Keratinocyte (primary cell): Measurements from ENCODE around the gene TRAF1. TPM values are rescaled to one million over a fixed set of nuclear protein-coding genes. Genes with fewer than 3 reads are reported as not detected.

ENCODE experiments used
- DNase-seq: peaks from one replicate; pipeline ENCODE4 v3.0.0-alpha.2; 2011; ENCODE audit warnings: low read depth, missing footprints, low spot score
- FAIRE-seq: peaks from 2 replicates; lab custom pipeline; 2011; peaks lifted over from hg19 to GRCh38; lab: Jason Lieb, UNC
- H2AFZ ChIP-seq: 2 replicates; pipeline ENCODE4 v1.6.0; 2012; ENCODE audit warnings: low read length, control low read depth, inconsistent platforms; ENCODE audit not compliant: control insufficient read depth
- H3K27ac ChIP-seq: 2 replicates; pipeline ENCODE4 v1.5.1; 2011; ENCODE audit warnings: low read length; ENCODE audit not compliant: control insufficient read depth, insufficient read depth
- H3K27me3 ChIP-seq: 3 replicates; pipeline ENCODE4 v1.6.0; 2011; ENCODE audit warnings: low read length; ENCODE audit not compliant: control insufficient read depth, insufficient read depth; ENCODE audit errors: extremely low read depth
- H3K36me3 ChIP-seq, 2 experiments: 2 replicates in 1 of 2; 3 replicates in 1 of 2; pipeline ENCODE4 v1.5.1; 2011; ENCODE audit warnings: low read length in 2 of 2, mild to moderate bottlenecking in 1 of 2; ENCODE audit not compliant: control insufficient read depth in 2 of 2, insufficient read depth in 2 of 2; ENCODE audit errors: extremely low read depth in 1 of 2
- H3K4me1 ChIP-seq: 3 replicates; pipeline ENCODE4 v1.5.1; 2011; ENCODE audit warnings: low read length; ENCODE audit not compliant: control insufficient read depth, insufficient read depth; ENCODE audit errors: extremely low read depth
- H3K4me2 ChIP-seq: 3 replicates; pipeline ENCODE4 v1.6.0; 2011; ENCODE audit warnings: low read depth, low read length; ENCODE audit not compliant: control insufficient read depth, insufficient read depth; ENCODE audit errors: extremely low read depth
- H3K4me3 ChIP-seq, 3 experiments: fragments of 200-600 bp in 1 of 3; sonication (generic) in 1 of 3; 2 replicates in 2 of 3; 3 replicates in 1 of 3; pipeline ENCODE4 v1.5.1; 2011 to 2016; ENCODE audit warnings: low read length in 3 of 3, mild to moderate bottlenecking in 3 of 3, control low read depth in 2 of 3, inconsistent platforms in 1 of 3, low read depth in 1 of 3, mixed read lengths in 1 of 3, mixed run types in 1 of 3, moderate library complexity in 1 of 3; ENCODE audit not compliant: control insufficient read depth in 2 of 3, insufficient read depth in 2 of 3; ENCODE audit errors: extremely low read depth in 1 of 3
- H3K79me2 ChIP-seq: 2 replicates; pipeline ENCODE4 v1.6.0; 2012; ENCODE audit warnings: low read length; ENCODE audit not compliant: control insufficient read depth, insufficient read depth
- H3K9ac ChIP-seq: 3 replicates; pipeline ENCODE4 v1.6.0; 2011; ENCODE audit warnings: low read length; ENCODE audit not compliant: control insufficient read depth, insufficient read depth; ENCODE audit errors: extremely low read depth
- H3K9me1 ChIP-seq: 3 replicates; pipeline ENCODE4 v1.6.0; 2011; ENCODE audit warnings: low read length; ENCODE audit not compliant: control insufficient read depth, insufficient read depth; ENCODE audit errors: extremely low read depth
- H3K9me3 ChIP-seq: 2 replicates; pipeline ENCODE4 v1.5.1; 2012; ENCODE audit warnings: low read depth, low read length; ENCODE audit not compliant: control insufficient read depth
- H4K20me1 ChIP-seq: 3 replicates; pipeline ENCODE4 v1.6.0; 2011; ENCODE audit warnings: low read length; ENCODE audit not compliant: control insufficient read depth, insufficient read depth; ENCODE audit errors: extremely low read depth
- EZH2 ChIP-seq: IDR thresholded peaks from one replicate; pipeline ENCODE4 v1.6.1; 2012; ENCODE audit warnings: inconsistent platforms, mild to moderate bottlenecking, low read length, moderate library complexity
- dilution Hi-C: fragments of 300-500 bp; cut with MboI; formaldehyde crosslinking; loops from one replicate; pipeline ENCODE4 v1.7.0; 2020; ENCODE audit warnings: low sequenced_read_pairs; ENCODE audit not compliant: extremely low pct_ligation_motif_present
- polyA plus RNA-seq, 5 experiments: library from polyadenylated mRNA; depleted of rRNA in 3 of 5; stranded (reverse) in 3 of 5; stranded (forward) in 1 of 5; unstranded in 1 of 5; fragments of >200 nt; gene quantifications; 1 replicate in 1 of 5; 2 replicates in 3 of 5; 3 replicates in 1 of 5; pipeline versions ENCODE4 v1.2.1 to v1.2.3, GENCODE V29; 2011 to 2012; ENCODE audit warnings: missing spikeins in 2 of 5, low read depth in 1 of 5, low replicate concordance in 1 of 5
- TF ChIP-seq, protein P1 (sequence below), 3 experiments: IDR thresholded peaks in 1 of 3; conservative IDR thresholded peaks in 1 of 3; optimal IDR thresholded peaks in 1 of 3; 2 replicates in 2 of 3; 3 replicates in 1 of 3; pipeline versions ENCODE3 to v1.5.1; 2011; ENCODE audit warnings: low read length in 3 of 3, mild to moderate bottlenecking in 3 of 3, moderate library complexity in 2 of 3, control low read depth in 1 of 3, inconsistent platforms in 1 of 3; ENCODE audit not compliant: insufficient read depth in 2 of 3; ENCODE audit errors: extremely low read depth in 1 of 3

TRAF1 gene
- polyA plus RNA-seq, 1 donor (not counting 4 experiments of a cell fraction or from before 2014, with no cell fraction given), result 1.2 TPM

DNA sequence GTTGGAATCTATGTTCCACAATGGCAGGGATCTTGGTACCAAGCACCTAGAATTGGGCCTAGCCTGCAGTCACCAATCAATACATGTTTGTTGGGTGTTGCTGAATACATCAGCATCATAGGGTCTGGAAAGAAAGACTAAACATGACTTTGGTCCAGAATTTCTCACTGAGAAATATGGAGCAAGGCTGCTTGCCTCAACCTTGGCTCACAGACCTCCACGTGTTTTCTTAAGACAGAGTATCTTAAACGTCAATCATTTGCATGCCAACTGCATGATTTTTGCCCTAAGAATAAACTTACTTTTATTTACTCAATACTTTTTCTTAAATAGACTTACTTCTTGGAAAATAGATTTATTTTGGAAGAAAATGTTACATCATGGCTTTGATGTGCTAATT lies 22.7 kb upstream of the TRAF1 start:
- Histone ChIP-seq H4K20me1 (no peaks in the 10 kb centered on the region), H3K79me2 (no peaks in the 10 kb centered on the region), H3K9ac (no peak overlapping the region), H3K4me1 (peaks cover 23% of the 10 kb centered on the region), H3K4me3 (no peak overlapping the region), H2AFZ (no peak overlapping the region), H3K4me2 (no peak overlapping the region), H3K27ac (no peak overlapping the region), H3K9me3 (no peaks in the 10 kb centered on the region), H3K36me3 (no peaks in the 10 kb centered on the region), H3K27me3 (no peaks in the 10 kb centered on the region), H3K9me1 (no peaks in the 10 kb centered on the region)
- dilution Hi-C loops, result no loop called here
- TF ChIP-seq, protein P1, sequence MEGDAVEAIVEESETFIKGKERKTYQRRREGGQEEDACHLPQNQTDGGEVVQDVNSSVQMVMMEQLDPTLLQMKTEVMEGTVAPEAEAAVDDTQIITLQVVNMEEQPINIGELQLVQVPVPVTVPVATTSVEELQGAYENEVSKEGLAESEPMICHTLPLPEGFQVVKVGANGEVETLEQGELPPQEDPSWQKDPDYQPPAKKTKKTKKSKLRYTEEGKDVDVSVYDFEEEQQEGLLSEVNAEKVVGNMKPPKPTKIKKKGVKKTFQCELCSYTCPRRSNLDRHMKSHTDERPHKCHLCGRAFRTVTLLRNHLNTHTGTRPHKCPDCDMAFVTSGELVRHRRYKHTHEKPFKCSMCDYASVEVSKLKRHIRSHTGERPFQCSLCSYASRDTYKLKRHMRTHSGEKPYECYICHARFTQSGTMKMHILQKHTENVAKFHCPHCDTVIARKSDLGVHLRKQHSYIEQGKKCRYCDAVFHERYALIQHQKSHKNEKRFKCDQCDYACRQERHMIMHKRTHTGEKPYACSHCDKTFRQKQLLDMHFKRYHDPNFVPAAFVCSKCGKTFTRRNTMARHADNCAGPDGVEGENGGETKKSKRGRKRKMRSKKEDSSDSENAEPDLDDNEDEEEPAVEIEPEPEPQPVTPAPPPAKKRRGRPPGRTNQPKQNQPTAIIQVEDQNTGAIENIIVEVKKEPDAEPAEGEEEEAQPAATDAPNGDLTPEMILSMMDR (optimal IDR thresholded peaks at IDR 0.05 in 1 of 3, IDR thresholded peaks at IDR 0.05 in 1 of 3, conservative IDR thresholded peaks at IDR 0.05 in 1 of 3; ENCODE audit: extremely low read depth in 1 of 3, insufficient read depth in 2 of 3, low read length in 3 of 3), result no peak
- no peak for TF ChIP-seq EZH2
- no peak for DNase-seq
- no peak for FAIRE-seq

DNA sequence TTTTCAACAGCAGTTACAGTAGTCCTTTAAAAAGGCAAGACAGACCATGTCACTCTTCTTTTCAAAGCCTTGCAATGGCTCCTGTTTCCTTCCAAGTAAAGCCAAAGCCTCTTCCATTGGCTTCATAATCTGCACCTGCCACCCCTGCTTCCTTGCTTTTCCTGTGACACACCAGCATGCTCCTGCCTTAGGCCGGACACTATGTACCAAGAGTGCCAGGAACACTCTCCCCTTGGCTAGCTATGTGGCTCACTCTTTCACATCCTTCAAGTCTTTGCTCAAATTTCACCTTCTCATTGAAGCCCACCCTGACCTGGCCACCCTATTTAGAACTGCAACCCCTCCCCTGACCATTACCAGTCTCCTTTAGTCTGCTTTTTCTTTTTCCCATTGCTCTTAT lies 22.2 kb upstream of the TRAF1 start:
- no peaks in the 10 kb centered on the region for H3K79me2 ChIP-seq
- H3K36me3 ChIP-seq, result no peaks in the 10 kb centered on the region
- no peak for FAIRE-seq
- no peak for DNase-seq
- H4K20me1 ChIP-seq, result no peaks in the 10 kb centered on the region
- TF ChIP-seq, protein P1 (optimal IDR thresholded peaks at IDR 0.05 in 1 of 3, IDR thresholded peaks at IDR 0.05 in 1 of 3, conservative IDR thresholded peaks at IDR 0.05 in 1 of 3; ENCODE audit: extremely low read depth in 1 of 3, insufficient read depth in 2 of 3, low read length in 3 of 3), result no peak
- no peak for TF ChIP-seq EZH2
- H2AFZ ChIP-seq, result no peak overlapping the region
- H3K9me1 ChIP-seq, result no peaks in the 10 kb centered on the region
- H3K9me3 ChIP-seq, result no peaks in the 10 kb centered on the region
- dilution Hi-C loops, result no loop called here
- no peak overlapping the region for H3K4me2 ChIP-seq
- peaks cover 28% of the 10 kb centered on the region for H3K4me1 ChIP-seq
- H3K27ac ChIP-seq, result no peak overlapping the region
- no peaks in the 10 kb centered on the region for H3K27me3 ChIP-seq
- H3K9ac ChIP-seq, result no peak overlapping the region
- H3K4me3 ChIP-seq, result no peak overlapping the region
